WTC11 (cell line): ENCODE measurements around the gene IL13RA1. TPM values are rescaled to one million over a fixed set of nuclear protein-coding genes. Genes with fewer than 3 reads are reported as not detected.

Source experiments
- ATAC-seq: fragments of 200-7000 bp; cut with Tn5 transposase; 2 replicates; pipeline ENCODE4 v1.10.0; 2021; ENCODE audit warnings: mild to moderate bottlenecking, moderate library complexity
- CTCF ChIA-PET: fragments of 300-600 bp; sonication (Branson Sonifier 250); formaldehyde crosslinking; loops from one replicate; lab custom pipeline; 2021; ENCODE audit warnings: antibody characterized with exemption; lab: Charles Lee
- POLR2A ChIA-PET: fragments of 350-600 bp; sonication (Branson Sonifier 250); formaldehyde crosslinking; loops from one replicate; lab custom pipeline; 2021; ENCODE audit warnings: antibody characterized with exemption; lab: Charles Lee
- DNase-seq: peaks from one replicate; pipeline ENCODE4 v3.0.0; 2021; ENCODE audit warnings: low spot score
- H3K27ac Mint-ChIP-seq: 2 replicates; pipeline ENCODE4 v1.8.0; 2021; ENCODE audit warnings: mixed read lengths
- H3K27me3 Mint-ChIP-seq: 2 replicates; pipeline ENCODE4 v1.8.0; 2021; ENCODE audit warnings: low read depth, mild to moderate bottlenecking, moderate library complexity, mixed read lengths
- H3K36me3 Mint-ChIP-seq: 2 replicates; pipeline ENCODE4 v1.8.0; 2021; ENCODE audit warnings: mixed read lengths
- H3K4me1 Mint-ChIP-seq: 2 replicates; pipeline ENCODE4 v1.8.0; 2022; ENCODE audit warnings: mixed read lengths
- H3K4me3 Mint-ChIP-seq: 2 replicates; pipeline ENCODE4 v1.8.0; 2021; ENCODE audit warnings: mild to moderate bottlenecking, moderate library complexity, mixed read lengths
- H3K9me3 Mint-ChIP-seq: 2 replicates; pipeline ENCODE4 v1.8.0; 2021; ENCODE audit warnings: mixed read lengths
- ATF1 ChIP-seq: sonication (generic); formaldehyde crosslinking; IDR thresholded peaks from 2 replicates; pipeline ENCODE4 v1.8.1; 2023; ENCODE audit warnings: mild to moderate bottlenecking, moderate library complexity, missing genetic modification reagents
- CREB1 ChIP-seq: sonication (generic); formaldehyde crosslinking; IDR thresholded peaks from 2 replicates; pipeline ENCODE4 v1.8.0; 2023; ENCODE audit warnings: mild to moderate bottlenecking, missing genetic modification reagents
- EMX1 ChIP-seq: fragments of 250-450 bp; sonication (Bioruptor Pico); IDR thresholded peaks from 2 replicates; pipeline ENCODE4 v1.8.0; 2021; ENCODE audit warnings: mild to moderate bottlenecking
- ETV6 ChIP-seq: sonication (generic); formaldehyde crosslinking; IDR thresholded peaks from 2 replicates; pipeline ENCODE4 v1.8.1; 2022; ENCODE audit warnings: mild to moderate bottlenecking, missing genetic modification reagents
- FOXP1 ChIP-seq: sonication (generic); formaldehyde crosslinking; IDR thresholded peaks from 2 replicates; pipeline ENCODE4 v1.8.0; 2022; ENCODE audit warnings: missing genetic modification reagents, mild to moderate bottlenecking, moderate library complexity, borderline replicate concordance
- GABPB1 ChIP-seq: sonication (generic); formaldehyde crosslinking; IDR thresholded peaks from 2 replicates; pipeline ENCODE4 v1.8.1; 2023; ENCODE audit warnings: mild to moderate bottlenecking, missing genetic modification reagents
- GTF2I ChIP-seq: fragments of 250-450 bp; sonication (Bioruptor Pico); conservative IDR thresholded peaks from 2 replicates; pipeline ENCODE4 v1.4.0; 2021; ENCODE audit warnings: mild to moderate bottlenecking
- JAZF1 ChIP-seq: fragments of 250-450 bp; sonication (Bioruptor Pico); IDR thresholded peaks from 2 replicates; pipeline ENCODE4 v1.9.0; 2021; ENCODE audit warnings: moderate library complexity, mild to moderate bottlenecking, inconsistent platforms
- MXD4 ChIP-seq: fragments of 250-450 bp; sonication (Bioruptor Pico); IDR thresholded peaks from 2 replicates; pipeline ENCODE4 v1.8.0; 2021; ENCODE audit warnings: mild to moderate bottlenecking, moderate library complexity, borderline replicate concordance
- MYBL2 ChIP-seq: sonication (generic); formaldehyde crosslinking; IDR thresholded peaks from 2 replicates; pipeline ENCODE4 v1.8.1; 2023; ENCODE audit warnings: mild to moderate bottlenecking, moderate library complexity, missing genetic modification reagents
- NFATC4 ChIP-seq: fragments of 250-450 bp; sonication (Bioruptor Pico); IDR thresholded peaks from 2 replicates; pipeline ENCODE4 v1.9.0; 2021; ENCODE audit warnings: mild to moderate bottlenecking
- NFE2L1 ChIP-seq: sonication (generic); formaldehyde crosslinking; IDR thresholded peaks from 2 replicates; pipeline ENCODE4 v1.8.1; 2023; ENCODE audit warnings: missing genetic modification reagents
- NR3C1 ChIP-seq: sonication (generic); formaldehyde crosslinking; conservative IDR thresholded peaks from 2 replicates; pipeline ENCODE4 v1.8.1; 2023; ENCODE audit warnings: low read depth, mild to moderate bottlenecking, missing genetic modification reagents
- OVOL2 ChIP-seq: fragments of 250-450 bp; sonication (Bioruptor Pico); IDR thresholded peaks from 2 replicates; pipeline ENCODE4 v1.9.0; 2021; ENCODE audit warnings: mild to moderate bottlenecking, borderline replicate concordance
- RELA ChIP-seq: sonication (generic); formaldehyde crosslinking; IDR thresholded peaks from 2 replicates; pipeline ENCODE4 v1.8.1; 2022; ENCODE audit warnings: missing genetic modification reagents, mild to moderate bottlenecking, borderline replicate concordance
- SMAD4 ChIP-seq: sonication (generic); formaldehyde crosslinking; IDR thresholded peaks from 2 replicates; pipeline ENCODE4 v1.8.0; 2022; ENCODE audit warnings: mild to moderate bottlenecking, missing genetic modification reagents
- TEAD4 ChIP-seq: sonication (generic); formaldehyde crosslinking; IDR thresholded peaks from 2 replicates; pipeline ENCODE4 v1.8.0; 2022; ENCODE audit warnings: mild to moderate bottlenecking, missing genetic modification reagents
- ZNF121 ChIP-seq: sonication (generic); formaldehyde crosslinking; IDR thresholded peaks from 2 replicates; pipeline ENCODE4 v1.8.0; 2023; ENCODE audit warnings: missing genetic modification reagents
- ZNF232 ChIP-seq: sonication (generic); formaldehyde crosslinking; IDR thresholded peaks from 2 replicates; pipeline ENCODE4 v1.8.0; 2022; ENCODE audit warnings: mild to moderate bottlenecking, missing genetic modification reagents
- ZNF396 ChIP-seq: fragments of 250-450 bp; sonication (Bioruptor Pico); IDR thresholded peaks from 2 replicates; pipeline ENCODE4 v1.8.0; 2021; ENCODE audit warnings: mild to moderate bottlenecking, moderate library complexity, borderline replicate concordance
- total RNA-seq: library from RNA; stranded (reverse); gene quantifications from 3 replicates; pipeline ENCODE4 v1.2.3, GENCODE V29; 2021
- TF ChIP-seq, protein P1 (sequence below): sonication (generic); formaldehyde crosslinking; IDR thresholded peaks from 2 replicates; pipeline ENCODE4 v1.8.0; 2022; ENCODE audit warnings: mild to moderate bottlenecking, missing genetic modification reagents
- TF ChIP-seq, protein P2 (sequence below): sonication (generic); formaldehyde crosslinking; IDR thresholded peaks from 2 replicates; pipeline ENCODE4 v1.8.1; 2022; ENCODE audit warnings: mild to moderate bottlenecking, moderate library complexity, missing genetic modification reagents
- TF ChIP-seq, protein P3 (sequence below): sonication (generic); formaldehyde crosslinking; conservative IDR thresholded peaks from 2 replicates; pipeline ENCODE4 v1.8.1; 2022; ENCODE audit warnings: mild to moderate bottlenecking, missing genetic modification reagents
- TF ChIP-seq, protein P4 (sequence below): sonication (generic); formaldehyde crosslinking; IDR thresholded peaks from 2 replicates; pipeline ENCODE4 v1.8.1; 2023; ENCODE audit warnings: mild to moderate bottlenecking, missing genetic modification reagents, moderate library complexity
- TF ChIP-seq, protein P5 (sequence below): sonication (generic); formaldehyde crosslinking; IDR thresholded peaks from 2 replicates; pipeline ENCODE4 v1.8.1; 2022; ENCODE audit warnings: missing genetic modification reagents, borderline replicate concordance
- TF ChIP-seq, protein P6 (sequence below): sonication (generic); formaldehyde crosslinking; IDR thresholded peaks from 2 replicates; pipeline ENCODE4 v1.8.0; 2022; ENCODE audit warnings: mild to moderate bottlenecking, missing genetic modification reagents

The IL13RA1 gene
- total RNA-seq, 1 experiment from 2014 or later, result 11.1 TPM

DNA sequence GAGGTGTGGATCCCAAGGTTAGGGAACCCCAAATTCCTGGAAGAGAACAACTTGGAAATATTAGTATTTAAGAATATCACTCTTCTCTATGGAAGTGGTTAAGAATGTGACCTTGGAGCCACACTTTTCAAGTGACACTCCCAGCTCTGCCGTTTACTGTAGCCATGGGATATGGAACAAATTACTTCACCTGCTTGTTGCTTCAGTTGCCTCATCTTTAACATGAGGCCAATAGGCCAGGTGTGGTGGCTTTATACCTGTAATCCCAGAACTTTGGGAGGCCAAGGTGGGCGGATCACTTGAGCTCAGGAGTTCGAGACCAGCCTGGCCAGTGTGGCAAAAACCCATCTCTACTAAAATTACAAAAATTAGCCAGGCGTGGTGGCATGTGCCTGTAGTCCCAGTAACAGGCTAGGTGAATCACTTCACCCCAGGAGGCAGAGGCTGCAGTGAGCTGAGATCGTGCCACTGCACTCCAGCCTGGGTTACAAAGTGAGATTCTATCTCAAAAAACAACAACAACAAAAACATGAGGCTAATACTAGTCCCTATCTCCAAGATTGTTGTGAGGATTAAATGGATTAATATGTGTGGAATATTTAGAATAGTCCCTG lies 13.0 kb downstream of the IL13RA1 start:
- no peak overlapping the region for H3K27ac Mint-ChIP-seq
- H3K4me1 Mint-ChIP-seq, result peaks cover 21% of the 10 kb centered on the region
- TF ChIP-seq NFATC4 (CRISPR knock-in tag) (no peak), MYBL2 (CRISPR knock-in tag) (no peak), CREB1 (CRISPR knock-in tag) (no peak), ZNF121 (no peak), ETV6 (CRISPR knock-in tag) (no peak), FOXP1 (CRISPR knock-in tag) (no peak), JAZF1 (CRISPR knock-in tag) (no peak), GTF2I (no peak), ATF1 (CRISPR knock-in tag) (no peak), EMX1 (CRISPR knock-in tag) (no peak), ZNF232 (CRISPR knock-in tag) (no peak), NR3C1 (CRISPR knock-in tag) (no peak), TEAD4 (no peak), OVOL2 (CRISPR knock-in tag) (no peak), MXD4 (CRISPR knock-in tag) (no peak)
- TF ChIP-seq, protein P1, sequence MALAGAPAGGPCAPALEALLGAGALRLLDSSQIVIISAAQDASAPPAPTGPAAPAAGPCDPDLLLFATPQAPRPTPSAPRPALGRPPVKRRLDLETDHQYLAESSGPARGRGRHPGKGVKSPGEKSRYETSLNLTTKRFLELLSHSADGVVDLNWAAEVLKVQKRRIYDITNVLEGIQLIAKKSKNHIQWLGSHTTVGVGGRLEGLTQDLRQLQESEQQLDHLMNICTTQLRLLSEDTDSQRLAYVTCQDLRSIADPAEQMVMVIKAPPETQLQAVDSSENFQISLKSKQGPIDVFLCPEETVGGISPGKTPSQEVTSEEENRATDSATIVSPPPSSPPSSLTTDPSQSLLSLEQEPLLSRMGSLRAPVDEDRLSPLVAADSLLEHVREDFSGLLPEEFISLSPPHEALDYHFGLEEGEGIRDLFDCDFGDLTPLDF (CRISPR knock-in tag), result no peak
- TF ChIP-seq, protein P2, sequence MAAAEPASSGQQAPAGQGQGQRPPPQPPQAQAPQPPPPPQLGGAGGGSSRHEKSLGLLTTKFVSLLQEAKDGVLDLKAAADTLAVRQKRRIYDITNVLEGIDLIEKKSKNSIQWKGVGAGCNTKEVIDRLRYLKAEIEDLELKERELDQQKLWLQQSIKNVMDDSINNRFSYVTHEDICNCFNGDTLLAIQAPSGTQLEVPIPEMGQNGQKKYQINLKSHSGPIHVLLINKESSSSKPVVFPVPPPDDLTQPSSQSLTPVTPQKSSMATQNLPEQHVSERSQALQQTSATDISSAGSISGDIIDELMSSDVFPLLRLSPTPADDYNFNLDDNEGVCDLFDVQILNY (CRISPR knock-in tag), result no peak
- TF ChIP-seq, protein P3, sequence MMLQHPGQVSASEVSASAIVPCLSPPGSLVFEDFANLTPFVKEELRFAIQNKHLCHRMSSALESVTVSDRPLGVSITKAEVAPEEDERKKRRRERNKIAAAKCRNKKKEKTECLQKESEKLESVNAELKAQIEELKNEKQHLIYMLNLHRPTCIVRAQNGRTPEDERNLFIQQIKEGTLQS (CRISPR knock-in tag), result no peak
- TF ChIP-seq, protein P4, sequence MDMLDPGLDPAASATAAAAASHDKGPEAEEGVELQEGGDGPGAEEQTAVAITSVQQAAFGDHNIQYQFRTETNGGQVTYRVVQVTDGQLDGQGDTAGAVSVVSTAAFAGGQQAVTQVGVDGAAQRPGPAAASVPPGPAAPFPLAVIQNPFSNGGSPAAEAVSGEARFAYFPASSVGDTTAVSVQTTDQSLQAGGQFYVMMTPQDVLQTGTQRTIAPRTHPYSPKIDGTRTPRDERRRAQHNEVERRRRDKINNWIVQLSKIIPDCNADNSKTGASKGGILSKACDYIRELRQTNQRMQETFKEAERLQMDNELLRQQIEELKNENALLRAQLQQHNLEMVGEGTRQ (CRISPR knock-in tag), result no peak
- TF ChIP-seq, protein P5, sequence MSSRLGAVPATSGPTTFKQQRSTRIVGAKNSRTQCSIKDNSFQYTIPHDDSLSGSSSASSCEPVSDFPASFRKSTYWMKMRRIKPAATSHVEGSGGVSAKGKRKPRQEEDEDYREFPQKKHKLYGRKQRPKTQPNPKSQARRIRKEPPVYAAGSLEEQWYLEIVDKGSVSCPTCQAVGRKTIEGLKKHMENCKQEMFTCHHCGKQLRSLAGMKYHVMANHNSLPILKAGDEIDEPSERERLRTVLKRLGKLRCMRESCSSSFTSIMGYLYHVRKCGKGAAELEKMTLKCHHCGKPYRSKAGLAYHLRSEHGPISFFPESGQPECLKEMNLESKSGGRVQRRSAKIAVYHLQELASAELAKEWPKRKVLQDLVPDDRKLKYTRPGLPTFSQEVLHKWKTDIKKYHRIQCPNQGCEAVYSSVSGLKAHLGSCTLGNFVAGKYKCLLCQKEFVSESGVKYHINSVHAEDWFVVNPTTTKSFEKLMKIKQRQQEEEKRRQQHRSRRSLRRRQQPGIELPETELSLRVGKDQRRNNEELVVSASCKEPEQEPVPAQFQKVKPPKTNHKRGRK, result no peak
- peaks cover 4% of the 10 kb centered on the region; the same call in 1 of the 2 replicates for H3K9me3 Mint-ChIP-seq
- H3K36me3 Mint-ChIP-seq, result peaks cover 3% of the 10 kb centered on the region; the same call in 1 of the 2 replicates
- no peak for ATAC-seq
- H3K27me3 Mint-ChIP-seq, result peaks cover 18% of the 10 kb centered on the region
- POLR2A ChIA-PET, result no interaction called here
- no peak for DNase-seq
- CTCF ChIA-PET, result interaction anchor here (1.0 kb wide), 1 partner anchor 13 kb away, joined by 3 read pairs; the partner anchor contains the start of gene IL13RA1
- H3K4me3 Mint-ChIP-seq, result no peak overlapping the region

DNA sequence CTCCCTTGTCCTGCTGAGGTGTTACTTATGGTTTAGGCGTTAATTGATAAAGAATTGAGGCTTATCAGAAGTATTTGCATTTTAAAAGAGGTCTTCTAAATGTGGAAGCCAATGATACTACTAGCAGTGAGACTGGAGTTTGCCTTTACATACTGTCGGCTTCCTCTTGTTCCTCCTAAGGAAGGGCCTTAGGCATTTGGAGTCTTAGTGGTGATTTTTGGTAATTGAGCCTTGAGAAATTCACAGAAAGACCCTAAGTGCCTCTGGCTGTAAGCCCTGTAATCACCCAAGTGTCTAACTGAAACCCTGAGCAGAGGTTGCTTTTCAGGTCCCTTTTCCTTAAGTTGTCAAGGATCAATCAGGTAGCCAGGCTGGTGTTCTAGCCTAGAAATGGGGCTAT lies 14.8 kb downstream of the IL13RA1 start:
- DNase-seq (no peak), ATAC-seq (peak; percentile 56; the same call in 1 of the 2 replicates)
- H3K27ac Mint-ChIP-seq, result no peak overlapping the region
- H3K36me3 Mint-ChIP-seq, result peaks cover 3% of the 10 kb centered on the region; the same call in 1 of the 2 replicates
- H3K9me3 Mint-ChIP-seq, result peaks cover 3% of the 10 kb centered on the region; the same call in 1 of the 2 replicates
- H3K27me3 Mint-ChIP-seq, result peaks cover 18% of the 10 kb centered on the region
- peaks cover 23% of the 10 kb centered on the region for H3K4me1 Mint-ChIP-seq
- POLR2A ChIA-PET, result no interaction called here
- CTCF ChIA-PET, result no interaction called here
- H3K4me3 Mint-ChIP-seq, result no peak overlapping the region
- no peak for TF ChIP-seq SMAD4
- TF ChIP-seq GABPB1, result no peak
- no peak for TF ChIP-seq ZNF396 (CRISPR knock-in tag)
- TF ChIP-seq GTF2I, result no peak
- no peak for TF ChIP-seq NFE2L1 (CRISPR knock-in tag)
- TF ChIP-seq ATF1 (CRISPR knock-in tag), result no peak
- TF ChIP-seq NFATC4 (CRISPR knock-in tag), result no peak
- TF ChIP-seq, protein P6, sequence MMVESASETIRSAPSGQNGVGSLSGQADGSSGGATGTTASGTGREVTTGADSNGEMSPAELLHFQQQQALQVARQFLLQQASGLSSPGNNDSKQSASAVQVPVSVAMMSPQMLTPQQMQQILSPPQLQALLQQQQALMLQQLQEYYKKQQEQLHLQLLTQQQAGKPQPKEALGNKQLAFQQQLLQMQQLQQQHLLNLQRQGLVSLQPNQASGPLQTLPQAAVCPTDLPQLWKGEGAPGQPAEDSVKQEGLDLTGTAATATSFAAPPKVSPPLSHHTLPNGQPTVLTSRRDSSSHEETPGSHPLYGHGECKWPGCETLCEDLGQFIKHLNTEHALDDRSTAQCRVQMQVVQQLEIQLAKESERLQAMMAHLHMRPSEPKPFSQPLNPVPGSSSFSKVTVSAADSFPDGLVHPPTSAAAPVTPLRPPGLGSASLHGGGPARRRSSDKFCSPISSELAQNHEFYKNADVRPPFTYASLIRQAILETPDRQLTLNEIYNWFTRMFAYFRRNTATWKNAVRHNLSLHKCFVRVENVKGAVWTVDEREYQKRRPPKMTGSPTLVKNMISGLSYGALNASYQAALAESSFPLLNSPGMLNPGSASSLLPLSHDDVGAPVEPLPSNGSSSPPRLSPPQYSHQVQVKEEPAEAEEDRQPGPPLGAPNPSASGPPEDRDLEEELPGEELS, result no peak
- TF ChIP-seq RELA (CRISPR knock-in tag), result no peak
- TF ChIP-seq, all 79 proteins: peak for 0
